Kasumi-1 (cell line): Measurements from ENCODE around the gene PEAR1.
A peak's percentile ranks its signal among the peaks of the same experiment; 100 is the strongest.

ENCODE experiments used
- DNase-seq, 2 experiments: peaks; one replicate each; lab custom pipeline; 2025; lab: John Stamatoyannopoulos, UW

The PEAR1 gene

GRCh38 chr1:156901966-156902915 lies 8.7 kb downstream of the PEAR1 start:
- DNase-seq: no peak

DNA sequence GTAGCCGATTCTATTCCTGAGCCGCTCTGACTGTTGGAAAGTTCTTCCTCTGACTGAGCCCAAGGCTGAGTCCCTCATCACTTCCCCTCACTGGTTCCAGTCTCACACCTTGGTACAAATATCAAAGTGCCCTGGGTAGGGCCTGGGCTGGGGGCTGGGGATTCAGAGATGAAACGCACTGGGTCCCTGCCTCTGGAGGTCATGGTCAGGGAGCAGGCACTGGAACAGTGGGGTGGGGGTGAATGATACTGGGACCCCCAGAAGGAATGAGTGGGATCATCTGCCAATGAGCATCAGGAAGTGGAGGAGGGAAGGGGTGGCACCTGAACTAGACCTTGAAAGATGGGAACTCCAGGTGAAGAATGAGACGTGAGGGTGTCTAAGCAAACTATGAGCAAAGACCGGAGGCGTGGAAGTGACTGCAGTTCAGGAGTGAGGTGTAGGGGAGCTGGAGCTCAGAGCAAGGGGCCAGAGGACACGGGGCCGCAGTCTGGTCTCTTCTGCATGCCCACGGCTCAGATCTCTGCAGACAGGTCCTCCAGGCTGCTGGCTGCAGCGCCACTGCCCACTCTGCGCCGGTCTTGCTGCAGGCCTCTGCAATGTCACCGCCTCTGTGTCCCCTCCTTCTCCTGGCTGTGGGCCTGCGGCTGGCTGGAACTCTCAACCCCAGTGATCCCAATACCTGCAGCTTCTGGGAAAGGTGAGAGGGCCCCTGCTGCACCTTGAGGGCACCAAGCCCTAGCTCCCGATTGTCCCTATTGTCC lies 10.0 kb downstream of the PEAR1 start:
- DNase-seq: no peak

DNA sequence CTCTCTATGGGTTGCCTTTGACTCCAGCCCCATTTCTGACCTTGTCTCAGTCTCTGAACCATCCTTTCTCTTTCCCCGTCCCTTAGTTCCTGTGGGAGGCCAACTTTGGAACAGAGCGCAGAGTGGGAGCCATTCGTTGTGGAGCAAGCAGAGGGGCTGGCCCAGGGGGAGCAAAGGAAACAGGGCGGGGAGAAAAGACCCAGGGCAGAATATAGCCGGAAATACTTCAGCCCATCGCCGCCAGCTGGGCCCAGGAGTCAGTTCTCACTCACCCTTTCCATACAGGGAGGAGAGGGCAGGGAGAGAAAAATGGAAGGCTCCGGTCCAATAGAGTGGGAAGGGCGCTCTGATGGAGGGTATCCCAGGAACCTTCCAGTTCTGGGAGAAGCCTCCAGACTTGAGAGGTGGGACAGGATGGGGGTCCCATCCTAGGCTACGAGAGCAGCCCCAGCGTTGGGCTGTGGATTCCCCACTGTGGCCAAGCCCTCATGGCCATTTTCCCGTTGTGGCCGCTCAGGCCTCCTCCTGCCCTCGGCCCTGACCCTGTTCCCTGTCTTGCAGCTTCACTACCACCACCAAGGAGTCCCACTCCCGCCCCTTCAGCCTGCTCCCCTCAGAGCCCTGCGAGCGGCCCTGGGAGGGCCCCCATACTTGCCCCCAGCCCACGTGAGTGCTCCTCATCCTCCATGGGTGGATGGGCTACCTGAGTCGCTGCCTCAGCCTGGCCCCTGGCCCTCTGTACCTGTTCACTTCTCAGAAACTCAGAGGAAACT lies 10.9 kb downstream of the PEAR1 start:
- no peak for DNase-seq

- DNase-seq: no peak
Observed at GRCh38 chr1:156905176-156905575, 11.7 kb downstream of the PEAR1 start.

DNA sequence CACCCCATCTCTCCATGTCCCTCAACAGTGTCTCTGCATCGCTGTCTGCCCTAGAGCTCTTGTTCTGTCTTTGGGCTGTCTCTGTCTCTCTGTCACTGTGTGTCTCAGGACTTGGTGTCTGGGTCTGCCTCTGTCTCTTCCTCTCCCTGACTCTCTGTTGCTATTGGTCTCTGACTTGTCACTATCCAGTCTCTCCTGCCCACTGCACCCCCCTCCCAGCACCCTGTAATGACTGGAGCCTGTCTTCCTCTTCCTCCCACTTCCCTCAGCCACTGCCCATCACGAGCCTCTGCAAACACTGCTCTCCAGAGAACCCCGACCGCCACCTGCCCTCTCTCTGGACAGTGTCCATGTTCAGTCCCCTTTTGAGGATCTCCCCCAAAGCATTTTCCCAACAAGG lies 12.1 kb downstream of the PEAR1 start:
- no peak for DNase-seq

DNA sequence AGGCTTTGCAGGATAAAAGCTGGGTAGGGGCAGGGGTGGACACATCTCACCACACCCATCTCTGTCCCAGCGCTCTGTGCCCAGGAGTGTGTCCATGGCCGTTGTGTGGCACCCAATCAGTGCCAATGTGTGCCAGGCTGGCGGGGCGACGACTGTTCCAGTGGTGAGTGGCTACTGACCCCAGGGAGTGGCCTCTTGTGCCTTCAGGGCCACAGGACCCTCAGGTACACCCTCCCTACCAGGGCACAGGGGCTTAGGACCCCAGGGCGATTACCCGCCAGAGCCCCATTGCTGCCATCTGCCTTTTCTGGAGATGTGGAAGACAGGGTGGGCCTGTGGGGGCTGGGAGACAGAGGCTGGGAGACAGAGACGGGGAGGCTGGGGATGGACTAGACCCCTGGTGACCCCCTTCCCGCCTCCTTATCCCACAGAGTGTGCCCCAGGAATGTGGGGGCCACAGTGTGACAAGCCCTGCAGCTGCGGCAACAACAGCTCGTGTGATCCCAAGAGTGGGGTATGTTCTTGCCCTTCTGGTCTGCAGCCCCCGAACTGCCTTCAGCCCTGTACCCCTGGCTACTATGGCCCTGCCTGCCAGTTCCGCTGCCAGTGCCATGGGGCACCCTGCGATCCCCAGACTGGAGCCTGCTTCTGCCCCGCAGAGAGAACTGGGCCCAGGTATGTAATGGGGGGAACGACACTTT lies 12.8 kb downstream of the PEAR1 start:
- no peak for DNase-seq

DNA sequence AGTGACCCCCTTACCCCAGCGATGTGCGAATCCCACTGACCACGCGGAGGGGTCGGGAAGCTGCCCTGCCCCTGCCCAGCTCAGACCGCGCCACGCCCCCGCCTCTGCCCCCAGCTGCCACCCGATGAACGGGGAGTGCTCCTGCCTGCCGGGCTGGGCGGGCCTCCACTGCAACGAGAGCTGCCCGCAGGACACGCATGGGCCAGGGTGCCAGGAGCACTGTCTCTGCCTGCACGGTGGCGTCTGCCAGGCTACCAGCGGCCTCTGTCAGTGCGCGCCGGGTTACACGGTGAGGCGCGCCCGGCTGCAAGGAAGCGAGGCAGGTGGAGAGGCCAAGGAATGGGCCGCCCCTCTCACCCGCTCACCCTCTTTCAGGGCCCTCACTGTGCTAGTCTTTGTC lies 15.0 kb downstream of the PEAR1 start:
- no peak for DNase-seq

- no peak for DNase-seq
Observed at GRCh38 chr1:156908955-156909354, 15.4 kb downstream of the PEAR1 start.

DNA sequence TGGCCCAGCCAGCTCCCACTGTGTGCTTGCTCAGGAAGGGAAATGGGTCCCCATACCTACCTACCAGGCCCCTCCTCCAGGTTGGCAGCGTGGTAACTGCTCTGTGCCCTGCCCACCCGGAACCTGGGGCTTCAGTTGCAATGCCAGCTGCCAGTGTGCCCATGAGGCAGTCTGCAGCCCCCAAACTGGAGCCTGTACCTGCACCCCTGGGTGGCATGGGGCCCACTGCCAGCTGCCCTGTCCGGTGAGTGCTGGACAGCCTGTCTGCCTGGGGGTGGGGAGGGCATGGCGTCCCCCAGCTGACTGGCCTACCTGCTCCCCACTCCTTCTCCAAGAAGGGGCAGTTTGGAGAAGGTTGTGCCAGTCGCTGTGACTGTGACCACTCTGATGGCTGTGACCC lies 16.2 kb downstream of the PEAR1 start:
- no peak for DNase-seq

DNA sequence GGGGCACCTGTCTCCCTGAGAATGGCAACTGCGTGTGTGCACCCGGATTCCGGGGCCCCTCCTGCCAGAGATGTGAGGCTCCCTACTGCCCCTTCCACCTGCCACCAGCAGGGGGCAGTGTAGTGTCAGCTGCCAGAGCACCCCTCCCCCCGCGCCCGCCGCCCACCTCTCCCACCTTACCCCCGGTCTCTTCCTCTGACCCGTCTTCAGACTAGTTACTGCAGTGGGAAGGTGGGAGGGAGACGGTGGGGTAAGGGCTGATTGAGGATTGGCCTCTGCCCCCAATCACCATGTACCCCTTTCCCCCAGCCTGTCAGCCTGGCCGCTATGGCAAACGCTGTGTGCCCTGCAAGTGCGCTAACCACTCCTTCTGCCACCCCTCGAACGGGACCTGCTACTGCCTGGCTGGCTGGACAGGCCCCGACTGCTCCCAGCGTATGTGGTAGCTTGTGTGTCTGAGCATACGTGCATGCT lies 16.8 kb downstream of the PEAR1 start:
- DNase-seq: peak; percentile 51 to 57

GRCh38 chr1:156911577-156912298 lies 18.2 kb downstream of the PEAR1 start:
- peak; percentile 66 to 75 for DNase-seq

DNA sequence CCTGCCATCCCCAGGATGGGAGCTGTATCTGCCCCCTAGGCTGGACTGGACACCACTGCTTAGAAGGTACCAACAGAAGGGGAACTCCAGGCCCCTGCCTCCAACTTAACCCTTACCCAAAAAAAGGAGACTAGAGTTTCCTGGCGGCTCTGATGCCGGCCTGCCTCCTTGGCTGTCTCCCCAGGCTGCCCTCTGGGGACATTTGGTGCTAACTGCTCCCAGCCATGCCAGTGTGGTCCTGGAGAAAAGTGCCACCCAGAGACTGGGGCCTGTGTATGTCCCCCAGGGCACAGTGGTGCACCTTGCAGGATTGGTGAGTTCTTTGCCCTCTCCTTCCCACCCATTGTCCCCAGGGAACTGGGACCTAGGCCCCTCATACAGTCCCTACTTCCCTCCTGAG lies 18.8 kb downstream of the PEAR1 start:
- DNase-seq: no peak

- peak in 1 of 2 experiments; percentile 46 for DNase-seq
Observed at GRCh38 chr1:156912861-156913808, 19.6 kb downstream of the PEAR1 start.

DNA sequence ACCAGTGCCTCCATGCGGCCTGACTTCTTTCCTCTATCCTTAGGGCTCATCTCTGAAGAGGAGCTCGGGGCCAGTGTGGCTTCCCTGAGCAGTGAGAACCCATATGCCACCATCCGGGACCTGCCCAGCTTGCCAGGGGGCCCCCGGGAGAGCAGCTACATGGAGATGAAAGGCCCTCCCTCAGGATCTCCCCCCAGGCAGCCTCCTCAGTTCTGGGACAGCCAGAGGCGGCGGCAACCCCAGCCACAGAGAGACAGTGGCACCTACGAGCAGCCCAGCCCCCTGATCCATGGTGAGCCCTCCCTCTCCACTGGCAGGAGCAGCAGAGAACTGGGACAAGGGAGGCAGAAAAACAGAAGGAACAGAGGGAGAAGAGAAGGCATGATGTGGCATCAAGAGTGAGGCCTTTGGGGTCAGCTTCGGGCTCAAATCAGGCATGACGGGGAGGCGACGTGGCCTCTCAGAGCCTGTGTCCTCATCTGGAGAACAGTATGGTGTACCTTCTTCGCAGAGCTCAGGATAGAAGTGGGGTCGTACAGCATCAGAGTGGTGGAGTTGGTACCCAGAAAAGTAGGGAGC lies 20.4 kb downstream of the PEAR1 start:
- no peak for DNase-seq

GRCh38 chr1:156914440-156914856 lies 20.9 kb downstream of the PEAR1 start:
- no peak for DNase-seq

DNA sequence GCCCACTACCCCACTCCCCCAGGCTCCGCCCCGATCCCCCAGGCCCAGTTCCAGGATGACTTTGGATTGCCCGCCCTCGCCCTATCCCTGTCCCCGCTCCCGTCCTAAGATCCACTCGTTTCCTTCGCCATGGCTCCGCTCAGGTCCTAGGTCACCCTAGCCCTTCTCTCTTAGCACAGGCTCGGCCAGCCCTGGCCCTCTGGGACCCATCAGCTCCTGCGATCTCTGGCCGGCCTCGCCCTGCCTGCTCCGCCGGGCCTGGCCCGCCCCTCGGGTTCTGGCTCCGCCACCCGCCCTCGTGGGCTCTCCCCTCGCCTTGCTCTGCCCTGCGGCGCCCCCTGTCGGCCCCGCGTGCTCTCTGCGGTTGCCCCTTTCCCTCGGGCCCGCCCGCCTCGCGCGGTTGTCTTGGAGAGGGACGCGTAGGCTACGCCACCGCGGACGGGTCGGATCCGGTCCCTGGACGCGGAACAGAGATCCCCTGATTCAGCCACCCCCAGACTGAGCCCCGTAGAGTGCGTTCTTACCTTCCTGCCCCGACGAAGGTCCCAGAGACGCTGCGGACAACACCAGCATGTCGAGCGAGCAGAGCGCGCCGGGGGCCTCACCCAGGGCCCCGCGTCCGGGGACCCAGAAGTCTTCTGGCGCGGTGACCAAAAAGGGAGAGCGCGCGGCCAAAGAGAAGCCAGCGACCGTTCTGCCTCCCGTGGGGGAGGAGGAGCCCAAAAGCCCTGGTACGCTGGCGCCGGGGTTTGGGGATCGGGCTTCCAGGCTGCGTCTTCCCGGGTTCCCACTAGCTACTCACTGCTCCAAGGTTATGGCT lies 26.9 kb downstream of the PEAR1 start, which contains the start of gene LRRC71:
Gene LRRC71, plus strand, starts transcription at position 400 of the 820 bp plus-strand sequence. Its CDS starts 172 bp downstream, at position 572.
- DNase-seq: peak; percentile 66 to 67

DNA sequence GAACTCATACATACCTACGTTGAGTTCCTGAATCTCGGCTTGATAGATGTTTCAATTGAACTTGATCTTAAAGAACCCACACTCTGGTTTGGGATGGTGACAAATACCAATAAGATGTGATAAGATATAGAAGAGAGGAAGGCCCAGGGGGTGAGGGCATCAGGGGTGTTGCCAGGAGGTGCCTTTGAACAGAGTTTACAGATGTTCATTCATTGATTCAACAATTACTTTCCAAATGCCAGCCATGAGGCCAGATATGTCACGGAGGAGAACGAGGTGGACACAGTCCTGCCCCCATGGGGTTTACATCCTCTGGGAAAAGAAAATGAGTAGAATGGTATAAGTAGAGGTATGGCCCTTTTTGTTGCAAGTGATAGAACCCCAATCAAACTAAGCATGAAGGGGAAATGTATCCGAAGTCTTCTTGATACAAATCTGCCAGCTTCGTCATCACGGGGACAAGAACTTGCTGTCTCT lies 27.6 kb downstream of the PEAR1 start:
- no peak for DNase-seq
